HFFc6 (cell line): ENCODE measurements around the gene CTNND2. TPM values are rescaled to one million over a fixed set of nuclear protein-coding genes. Genes with fewer than 3 reads are reported as not detected.

Source experiments
- DNase-seq: peaks from one replicate; pipeline ENCODE4 v3.0.0-alpha.2; 2018
- H3K27ac Mint-ChIP-seq: 2 replicates; pipeline ENCODE4 v1.8.0; 2020; ENCODE audit warnings: mild to moderate bottlenecking, mixed read lengths
- H3K27me3 Mint-ChIP-seq: 2 replicates; pipeline ENCODE4 v1.8.0; 2021; ENCODE audit warnings: mild to moderate bottlenecking, moderate library complexity, mixed read lengths; ENCODE audit not compliant: insufficient read depth
- H3K36me3 Mint-ChIP-seq: 2 replicates; pipeline ENCODE4 v1.8.0; 2021; ENCODE audit warnings: low read depth, mixed read lengths
- H3K4me1 Mint-ChIP-seq: 2 replicates; pipeline ENCODE4 v1.8.0; 2020; ENCODE audit warnings: low read depth, mixed read lengths
- H3K4me3 Mint-ChIP-seq: 2 replicates; pipeline ENCODE4 v1.8.0; 2020; ENCODE audit warnings: mild to moderate bottlenecking, moderate library complexity, mixed read lengths
- H3K9me3 Mint-ChIP-seq: 2 replicates; pipeline ENCODE4 v1.8.0; 2020; ENCODE audit warnings: mild to moderate bottlenecking, mixed read lengths
- total RNA-seq, 6 experiments: library from RNA; stranded (reverse); fragmentation: NEBNext Ultra II Directional; extraction: Animal tissue kit (Norgen Biotek cat#: 25700); gene quantifications; 2 replicates in 1 of 6; 3 replicates in 5 of 6; pipeline ENCODE4 v1.2.3, GENCODE V29; 2021
- TF ChIP-seq, protein P1 (sequence below): fragments of 200-600 bp; sonication (generic); IDR thresholded peaks from 2 replicates; pipeline ENCODE4 v1.5.0; 2021; ENCODE audit warnings: antibody characterized with exemption, mild to moderate bottlenecking

CTNND2 gene
- total RNA-seq, 6 experiments from 2014 or later: not detected

DNA sequence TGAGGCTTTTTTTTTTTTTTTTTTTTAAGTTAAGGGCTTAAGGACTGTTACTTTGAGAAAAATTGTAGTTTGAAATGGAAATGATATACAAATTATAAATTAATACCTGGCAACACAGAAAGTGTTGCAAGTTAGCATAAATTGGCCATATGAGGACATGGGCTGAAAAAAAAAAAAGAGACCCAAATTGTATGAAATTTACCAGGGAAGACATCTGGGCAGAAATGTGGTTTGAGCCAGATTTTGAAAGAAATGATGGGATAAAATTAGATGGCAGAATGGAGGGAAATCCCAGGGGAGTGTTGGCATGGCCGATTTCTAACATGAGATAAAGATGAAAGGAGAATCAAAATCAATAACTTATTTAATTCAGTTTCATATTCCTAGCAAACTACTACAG is 472.1 kb downstream of the CTNND2 start:
- Mint-ChIP-seq H3K9me3 (peaks cover 23% of the 10 kb centered on the region), H3K27ac (no peak overlapping the region), H3K27me3 (no peaks in the 10 kb centered on the region), H3K4me3 (no peak overlapping the region), H3K36me3 (no peaks in the 10 kb centered on the region), H3K4me1 (no peaks in the 10 kb centered on the region)
- DNase-seq: no peak
- TF ChIP-seq, protein P1, sequence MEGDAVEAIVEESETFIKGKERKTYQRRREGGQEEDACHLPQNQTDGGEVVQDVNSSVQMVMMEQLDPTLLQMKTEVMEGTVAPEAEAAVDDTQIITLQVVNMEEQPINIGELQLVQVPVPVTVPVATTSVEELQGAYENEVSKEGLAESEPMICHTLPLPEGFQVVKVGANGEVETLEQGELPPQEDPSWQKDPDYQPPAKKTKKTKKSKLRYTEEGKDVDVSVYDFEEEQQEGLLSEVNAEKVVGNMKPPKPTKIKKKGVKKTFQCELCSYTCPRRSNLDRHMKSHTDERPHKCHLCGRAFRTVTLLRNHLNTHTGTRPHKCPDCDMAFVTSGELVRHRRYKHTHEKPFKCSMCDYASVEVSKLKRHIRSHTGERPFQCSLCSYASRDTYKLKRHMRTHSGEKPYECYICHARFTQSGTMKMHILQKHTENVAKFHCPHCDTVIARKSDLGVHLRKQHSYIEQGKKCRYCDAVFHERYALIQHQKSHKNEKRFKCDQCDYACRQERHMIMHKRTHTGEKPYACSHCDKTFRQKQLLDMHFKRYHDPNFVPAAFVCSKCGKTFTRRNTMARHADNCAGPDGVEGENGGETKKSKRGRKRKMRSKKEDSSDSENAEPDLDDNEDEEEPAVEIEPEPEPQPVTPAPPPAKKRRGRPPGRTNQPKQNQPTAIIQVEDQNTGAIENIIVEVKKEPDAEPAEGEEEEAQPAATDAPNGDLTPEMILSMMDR: no peak

DNA sequence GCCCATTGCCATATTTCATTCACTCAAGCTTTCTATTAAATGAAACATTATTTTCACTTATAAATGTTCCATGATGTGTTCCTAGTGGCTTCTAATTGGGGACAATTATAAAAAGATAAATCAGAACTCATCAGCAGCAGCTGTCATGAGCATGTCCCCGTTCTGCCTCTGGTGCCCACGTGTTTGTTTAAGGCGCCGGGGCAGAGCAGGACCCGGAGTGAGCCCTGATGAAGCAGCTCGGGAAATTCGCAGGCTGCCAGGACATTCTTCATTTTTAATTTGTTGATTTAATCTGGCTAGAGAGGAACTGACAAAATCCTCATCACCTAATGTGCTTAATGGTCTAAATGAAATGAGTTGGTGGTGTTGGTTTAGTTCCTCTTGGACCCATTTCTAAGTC is 475.0 kb downstream of the CTNND2 start:
- H3K27ac Mint-ChIP-seq: no peak overlapping the region
- H3K4me3 Mint-ChIP-seq: no peak overlapping the region
- no peaks in the 10 kb centered on the region for H3K36me3 Mint-ChIP-seq
- peaks cover 17% of the 10 kb centered on the region for H3K9me3 Mint-ChIP-seq
- no peaks in the 10 kb centered on the region for H3K4me1 Mint-ChIP-seq
- no peaks in the 10 kb centered on the region; the same call in 1 of the 2 replicates for H3K27me3 Mint-ChIP-seq
- TF ChIP-seq, protein P1: no peak
- no peak for DNase-seq

DNA sequence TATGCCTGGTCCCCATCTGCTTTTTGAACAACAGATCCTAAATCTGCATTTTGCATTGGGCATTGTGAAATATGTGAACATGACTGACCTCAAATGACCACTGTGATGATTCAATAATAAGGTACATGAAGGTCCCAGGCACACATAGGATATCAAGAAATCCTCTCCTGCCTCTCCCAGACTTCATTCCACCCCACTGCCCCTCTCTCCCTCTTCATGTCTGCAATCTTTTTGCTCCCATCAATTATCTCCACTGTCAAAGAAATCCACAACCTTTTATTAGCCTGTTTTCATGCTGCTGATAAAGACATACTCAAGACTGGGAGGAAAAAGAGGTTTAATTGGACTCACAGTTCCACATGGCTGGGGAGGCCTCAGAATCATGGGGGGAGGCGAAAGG is 476.7 kb downstream of the CTNND2 start:
- TF ChIP-seq, protein P1: no peak
- Mint-ChIP-seq H3K9me3 (peaks cover 12% of the 10 kb centered on the region), H3K4me3 (no peak overlapping the region), H3K36me3 (no peaks in the 10 kb centered on the region), H3K27ac (no peak overlapping the region), H3K27me3 (no peaks in the 10 kb centered on the region; the same call in 1 of the 2 replicates), H3K4me1 (no peaks in the 10 kb centered on the region)
- no peak for DNase-seq

DNA sequence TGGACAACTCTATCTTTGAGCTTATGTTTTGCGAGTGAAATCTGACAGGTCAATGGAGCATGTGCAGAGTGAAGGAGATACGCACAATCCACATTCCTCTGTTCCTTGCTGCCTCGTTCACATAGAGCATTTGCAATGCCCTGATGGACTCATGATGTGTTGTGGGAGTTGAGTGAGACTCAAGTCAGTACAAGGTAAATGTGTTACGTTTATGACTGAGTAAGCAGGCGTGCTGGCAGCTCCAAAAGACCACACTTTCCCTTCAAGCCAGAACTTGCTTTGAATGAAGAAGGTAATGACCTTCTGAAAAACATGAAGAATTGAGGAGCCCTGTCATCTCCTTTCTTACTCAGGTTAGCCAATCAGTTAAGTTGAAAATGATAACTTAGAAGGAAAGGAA is 477.8 kb downstream of the CTNND2 start:
- H3K4me1 Mint-ChIP-seq: no peaks in the 10 kb centered on the region
- no peaks in the 10 kb centered on the region; the same call in 1 of the 2 replicates for H3K27me3 Mint-ChIP-seq
- no peak overlapping the region for H3K4me3 Mint-ChIP-seq
- H3K27ac Mint-ChIP-seq: no peak overlapping the region
- TF ChIP-seq, protein P1: no peak
- H3K36me3 Mint-ChIP-seq: no peaks in the 10 kb centered on the region
- H3K9me3 Mint-ChIP-seq: peaks cover 3% of the 10 kb centered on the region
- DNase-seq: no peak

DNA sequence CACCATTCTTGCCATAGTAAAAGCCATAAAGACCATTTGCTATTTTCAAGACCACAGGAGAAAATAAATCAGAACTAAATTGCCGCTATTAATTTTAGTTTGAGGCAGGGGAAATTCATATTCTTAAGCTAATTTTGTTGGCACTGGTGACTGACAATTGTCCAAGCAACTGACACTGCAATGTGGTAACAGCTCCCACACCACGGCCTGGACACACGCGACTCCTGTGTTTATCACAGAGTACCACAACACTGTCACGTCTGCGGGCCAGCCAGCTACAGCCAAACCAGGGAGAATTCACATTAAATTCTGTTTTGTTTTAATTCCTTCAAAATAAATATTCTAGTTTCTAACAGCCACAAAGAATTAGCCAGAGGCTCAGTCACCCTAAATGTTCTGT is 481.9 kb downstream of the CTNND2 start:
- DNase-seq: no peak
- Mint-ChIP-seq H3K27ac (no peak overlapping the region), H3K27me3 (no peaks in the 10 kb centered on the region; the same call in 1 of the 2 replicates), H3K9me3 (peaks cover 22% of the 10 kb centered on the region), H3K36me3 (no peaks in the 10 kb centered on the region), H3K4me3 (no peak overlapping the region), H3K4me1 (no peaks in the 10 kb centered on the region)
- TF ChIP-seq, protein P1: no peak

DNA sequence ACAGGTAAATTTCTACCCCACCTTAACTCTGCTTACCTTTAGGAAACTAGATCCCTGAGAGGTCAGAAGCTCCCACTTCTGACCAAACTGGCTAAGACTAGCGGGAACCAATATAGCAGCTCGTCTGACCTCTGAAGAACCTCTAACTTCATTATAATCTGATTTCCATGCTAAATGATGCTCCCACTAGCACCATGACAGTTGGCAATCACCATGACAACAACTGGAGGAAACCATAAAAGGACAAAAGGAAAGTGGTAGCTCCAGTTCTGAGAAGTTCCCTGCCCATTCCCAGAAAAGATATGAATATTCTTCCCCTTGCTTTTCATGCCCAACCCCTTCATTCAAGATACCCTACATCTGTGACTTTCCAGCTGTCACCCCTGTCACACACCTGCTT is 483.3 kb downstream of the CTNND2 start:
- Mint-ChIP-seq H3K9me3 (peaks cover 28% of the 10 kb centered on the region), H3K36me3 (no peaks in the 10 kb centered on the region), H3K27me3 (no peaks in the 10 kb centered on the region; the same call in 1 of the 2 replicates), H3K27ac (no peak overlapping the region), H3K4me3 (no peak overlapping the region), H3K4me1 (no peaks in the 10 kb centered on the region)
- TF ChIP-seq, protein P1: no peak
- no peak for DNase-seq
